HS-27A (cell line): ENCODE measurements around the gene DESI2.

Source experiments
- DNase-seq: peaks from one replicate; pipeline ENCODE4 v3.0.0-alpha.2; 2012; ENCODE audit warnings: low read depth, missing footprints

The DESI2 gene

DNA sequence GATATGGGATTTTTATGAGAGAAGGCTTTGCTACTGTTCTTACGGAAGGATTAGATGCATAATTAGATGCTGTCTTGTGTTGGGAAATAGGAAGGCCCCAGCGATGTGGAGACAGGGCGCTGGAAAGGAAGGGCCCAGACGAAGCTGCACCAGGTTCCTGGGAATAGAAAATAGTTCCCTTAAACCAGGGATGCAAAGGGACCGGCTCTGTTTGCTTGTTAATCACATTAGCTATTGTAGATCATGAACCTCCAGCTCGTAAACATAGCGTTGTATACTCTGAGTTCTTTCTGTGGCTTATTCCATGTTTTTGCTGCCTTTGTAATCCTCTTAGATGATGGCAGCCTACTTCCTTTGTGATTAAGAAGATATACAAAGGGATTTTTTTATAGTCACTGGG, 102.7 kb downstream of the DESI2 start:
- DNase-seq, result no peak

GRCh38 chr1:244757091-244757939, 104.4 kb downstream of the DESI2 start:
- no peak for DNase-seq
